ENCODE results near the gene KLB.
"Not testable (repeated sequence)": the region's sequence is repeated elsewhere in the genome, so short reads cannot be mapped to it uniquely, and the experiment has no call there.

The KLB gene

GRCh38 chr4:39406763-39407583, at the start of gene KLB:
Gene KLB, plus strand, starts transcription at chr4:39406930. Its CDS starts 20 bp downstream, at chr4:39406950.
- no peak for DNase-seq

- DNase-seq = no peak
These were observed 49.7 kb upstream of the KLB start for GRCh38 chr4:39357002-39357401.

- DNase-seq = not testable (repeated sequence)
These were observed 46.1 kb upstream of the KLB start for GRCh38 chr4:39360611-39361010.

DNA sequence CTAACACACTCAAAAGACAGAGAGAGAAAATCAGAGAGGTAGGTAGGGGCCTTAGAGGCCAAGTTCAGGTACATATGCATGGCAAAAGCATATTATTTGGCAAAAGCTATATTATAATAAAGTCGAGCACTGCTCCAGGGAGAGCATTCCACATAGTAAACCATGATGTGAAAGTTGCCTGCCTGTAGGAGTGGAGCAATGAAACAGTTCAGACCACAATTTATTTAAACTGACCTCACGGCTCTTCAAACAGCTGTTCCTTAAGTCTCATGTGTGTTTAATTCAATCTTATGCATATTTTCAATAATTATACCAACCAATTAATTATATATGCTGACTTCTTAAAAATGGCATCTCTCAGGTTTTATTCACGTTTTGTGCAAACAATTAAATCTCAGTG, 43.9 kb upstream of the KLB start:
- DNase-seq = no peak

GRCh38 chr4:39363773-39364393, 42.8 kb upstream of the KLB start:
- no peak for DNase-seq

- DNase-seq = no peak
These were observed 41.4 kb upstream of the KLB start for GRCh38 chr4:39365360-39365759.

DNA sequence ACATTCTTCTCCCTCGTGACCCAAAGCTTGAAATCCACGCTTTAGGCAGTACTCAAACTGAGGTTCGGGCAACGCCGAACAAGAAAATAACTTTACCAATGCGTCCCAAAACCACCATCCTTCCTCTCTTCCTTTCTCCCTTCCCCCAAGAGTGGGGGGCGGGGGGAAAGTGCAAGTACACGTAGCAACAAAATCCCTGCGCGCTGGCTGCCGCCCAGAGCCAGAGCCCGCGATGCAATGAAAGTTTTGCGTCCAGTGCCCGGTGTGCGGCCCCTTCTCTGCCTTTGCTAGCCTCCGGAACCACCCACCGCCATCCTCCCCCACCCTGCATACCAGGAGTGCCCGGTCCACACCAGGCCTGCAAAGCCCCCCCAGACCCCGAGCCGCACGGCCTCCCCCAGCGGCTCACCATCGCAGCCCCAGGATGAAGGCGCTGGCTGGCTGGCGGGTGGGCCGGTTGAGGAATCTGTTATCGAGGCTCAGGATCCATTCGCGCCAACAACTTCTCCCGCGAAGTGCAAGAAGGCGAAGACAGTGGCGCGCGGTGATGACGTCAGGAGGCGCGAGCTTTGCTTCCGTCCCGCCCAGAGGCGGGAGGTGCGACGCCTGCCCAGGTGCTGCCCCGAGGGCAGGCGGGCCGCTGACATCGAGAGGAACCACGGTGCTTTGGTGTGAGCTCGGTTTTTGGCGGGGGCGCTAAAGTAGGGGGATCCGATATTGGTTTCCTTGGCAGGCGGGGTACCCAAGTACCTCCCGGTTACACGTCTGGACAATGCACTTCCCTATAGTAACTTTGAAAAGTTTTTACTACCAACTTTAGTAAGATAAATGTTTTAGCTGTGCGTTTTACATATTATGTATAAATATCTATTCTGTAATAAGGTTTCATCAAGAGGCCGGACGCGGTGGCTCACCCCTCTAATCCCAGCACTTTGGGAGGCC, 40.6 kb upstream of the KLB start, which contains the start of gene RFC1:
RFC1 (minus strand) TSS at position 533 of the 942 bp plus-strand sequence; CDS start at position 412, 121 bp downstream.
- peak; percentile 93 for DNase-seq

DNA sequence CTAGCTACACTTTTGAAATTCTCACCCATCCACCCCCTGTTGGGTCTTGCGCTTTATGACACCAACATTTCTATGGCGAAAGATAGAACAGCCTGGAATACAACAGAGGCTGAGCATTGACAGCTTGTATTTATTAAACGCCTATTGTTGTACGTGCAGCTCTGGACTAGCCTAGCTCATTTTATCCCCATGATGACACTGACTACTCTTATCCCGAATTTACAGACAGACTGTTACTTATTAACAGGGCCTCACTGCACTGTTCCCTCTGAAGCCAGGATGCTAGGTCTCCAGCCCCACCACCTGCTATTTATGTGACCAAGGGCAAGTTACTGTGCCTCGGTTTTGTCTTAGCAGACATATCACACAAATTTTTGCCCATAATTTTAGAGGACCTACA, 39.6 kb upstream of the KLB start:
- DNase-seq = no peak

DNA sequence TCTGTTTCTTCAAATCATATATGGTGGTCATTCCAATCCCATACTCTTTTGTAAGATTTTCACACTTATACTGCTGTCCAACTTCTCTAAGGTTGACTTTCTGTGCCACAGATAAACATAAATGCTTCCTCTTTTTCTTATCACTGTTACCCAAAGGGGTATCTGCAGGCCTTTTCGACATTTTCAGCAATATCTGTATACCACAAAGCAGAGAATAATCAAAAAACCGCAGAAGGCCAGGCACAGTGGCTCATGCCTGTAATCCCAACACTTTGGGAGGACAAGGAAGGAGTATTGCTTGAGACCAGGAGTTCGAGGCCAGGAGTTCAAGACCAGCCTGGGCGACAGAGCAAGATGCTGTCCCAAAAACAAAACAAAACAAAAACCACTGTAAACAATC, 37.4 kb upstream of the KLB start:
- no peak for DNase-seq

DNA sequence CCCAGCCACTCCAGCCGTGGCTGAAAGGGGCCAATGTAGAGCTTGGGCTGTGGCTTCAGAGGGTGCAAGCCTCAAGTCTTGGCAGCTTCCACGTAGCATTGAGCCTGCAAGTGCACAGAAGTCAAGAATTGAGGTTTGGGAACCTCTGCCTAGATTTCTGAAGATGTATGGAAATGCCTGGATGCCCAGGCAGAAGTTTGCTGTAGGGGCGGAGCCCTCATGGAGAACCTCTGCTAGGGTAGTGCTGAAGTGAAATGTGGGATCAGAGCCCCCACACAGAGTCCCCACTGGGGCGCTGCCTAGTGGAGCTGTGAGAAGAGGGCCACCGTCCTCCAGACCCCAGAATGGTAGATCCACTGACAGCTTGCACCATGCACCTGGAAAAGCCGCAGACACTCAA, 35.5 kb upstream of the KLB start:
- not testable (repeated sequence) for DNase-seq

- DNase-seq = no peak
These were observed 31.3 kb upstream of the KLB start for GRCh38 chr4:39375478-39375877.

- no peak for DNase-seq
These were observed 23.0 kb upstream of the KLB start for GRCh38 chr4:39383690-39384089.

DNA sequence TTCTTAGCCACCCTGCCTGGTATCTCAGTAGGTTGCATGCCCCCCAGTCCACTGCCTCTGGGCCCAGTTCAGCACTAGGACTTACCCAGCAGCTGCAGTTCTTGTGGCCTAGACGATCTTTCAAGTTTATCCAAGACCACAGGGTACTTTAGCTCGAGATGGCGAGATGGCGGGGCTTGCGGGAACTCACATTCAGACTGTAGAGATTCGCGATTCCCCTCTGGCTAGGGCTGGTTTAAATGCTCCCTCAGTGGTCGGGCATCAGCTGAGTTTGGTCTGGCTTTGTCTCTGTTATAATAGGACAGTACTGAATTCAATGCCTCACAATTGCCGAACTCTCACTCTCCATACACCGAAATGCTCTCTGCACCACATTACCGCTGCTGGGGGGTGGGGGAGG, 22.2 kb upstream of the KLB start:
- DNase-seq = no peak

DNA sequence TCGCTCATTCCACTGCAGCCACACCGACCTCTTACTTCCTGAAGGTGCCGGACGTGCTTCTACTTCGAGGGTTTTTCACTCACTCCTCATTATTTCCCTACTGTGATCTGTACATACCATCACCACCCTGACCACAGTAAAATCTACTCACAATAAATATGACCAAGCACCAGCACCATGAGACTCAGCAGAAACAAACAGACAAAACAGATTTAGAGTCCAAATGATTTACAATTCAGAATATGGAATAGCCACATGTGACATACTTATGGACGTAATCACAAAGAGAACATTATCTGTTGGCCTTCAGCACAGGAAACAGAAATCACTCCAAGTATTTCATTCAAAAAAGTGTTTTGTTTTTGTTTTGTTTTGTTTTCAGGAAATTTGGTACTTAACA, 16.1 kb upstream of the KLB start:
- no peak for DNase-seq

GRCh38 chr4:39394706-39395105, 12.0 kb upstream of the KLB start:
- DNase-seq = no peak

DNA sequence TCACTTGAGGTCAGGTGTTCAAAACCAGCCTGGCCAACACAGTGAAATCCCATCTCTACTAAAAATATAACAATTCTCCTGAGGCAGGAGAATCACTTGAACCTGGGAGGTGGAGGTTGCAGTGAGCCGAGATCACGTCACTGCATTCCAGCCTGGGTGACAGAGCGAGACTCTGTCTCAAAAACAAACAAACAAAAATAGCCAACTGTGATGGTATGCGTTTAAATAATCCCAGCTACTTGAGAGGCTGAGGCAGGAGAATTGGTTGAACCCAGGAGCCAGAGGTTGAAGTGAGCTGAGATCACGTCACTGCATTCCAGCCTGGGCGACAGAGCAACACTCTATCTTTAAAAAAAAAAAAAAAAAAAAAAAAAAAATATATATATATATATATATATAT, 5.1 kb upstream of the KLB start:
- not testable (repeated sequence) for DNase-seq

DNA sequence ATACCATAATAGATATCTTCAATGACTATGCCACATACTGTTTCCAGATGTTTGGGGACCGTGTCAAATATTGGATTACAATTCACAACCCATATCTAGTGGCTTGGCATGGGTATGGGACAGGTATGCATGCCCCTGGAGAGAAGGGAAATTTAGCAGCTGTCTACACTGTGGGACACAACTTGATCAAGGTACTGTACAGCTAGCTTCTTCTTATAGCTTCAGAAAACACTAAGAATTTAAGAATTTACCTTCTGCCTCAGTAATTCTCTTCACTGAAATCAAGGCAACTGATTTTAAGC, 805 bp downstream of the KLB start:
- DNase-seq = no peak

- DNase-seq = no peak
These were observed 3.7 kb downstream of the KLB start for GRCh38 chr4:39410415-39410814.

DNA sequence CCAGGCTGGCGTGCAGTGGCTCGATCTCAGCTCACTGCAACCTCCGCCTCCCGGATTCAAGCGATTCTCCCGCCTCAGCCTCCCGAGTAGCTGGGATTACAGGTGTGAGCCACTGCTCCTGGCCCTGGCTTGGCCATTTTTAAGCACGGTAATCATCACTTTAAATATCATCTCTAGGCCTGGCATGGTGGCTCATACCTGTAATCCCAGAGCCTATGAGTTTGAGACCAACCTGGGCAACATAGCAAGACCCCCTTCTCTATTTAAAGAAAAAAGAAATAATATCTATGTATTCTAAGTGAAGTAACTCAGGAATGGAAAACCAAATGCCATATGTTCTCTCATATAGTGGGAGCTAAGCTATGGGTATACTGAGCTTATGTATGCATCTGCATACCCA, 4.8 kb downstream of the KLB start:
- not testable (repeated sequence) for DNase-seq

DNA sequence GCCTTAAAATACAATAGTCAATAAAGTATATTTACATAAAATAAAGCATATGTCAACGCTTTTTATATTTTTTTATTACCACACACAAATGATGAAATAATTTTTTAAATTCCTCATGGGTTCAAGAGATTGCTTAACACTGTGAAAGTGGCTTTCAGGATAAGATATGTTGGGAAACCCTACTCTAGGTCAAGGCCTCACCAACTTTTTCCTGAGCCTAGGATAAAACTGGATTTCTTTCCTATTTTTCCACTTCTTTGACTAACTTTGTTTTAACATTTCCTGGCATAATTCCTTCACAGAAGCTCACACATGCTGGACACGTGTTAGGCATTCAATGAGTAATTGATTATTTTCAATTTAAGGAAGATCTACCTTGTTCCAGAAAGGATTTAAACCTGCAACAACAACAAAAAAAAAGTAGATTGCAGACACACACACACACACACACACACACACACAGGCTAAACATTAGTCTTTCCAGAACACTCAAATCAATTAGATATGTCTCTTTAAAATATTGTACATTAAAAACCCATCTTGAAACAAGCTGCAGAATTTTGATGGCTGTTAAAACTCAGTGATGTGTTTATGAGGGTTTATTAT, 9.1 kb downstream of the KLB start:
- no peak for DNase-seq

- no peak for DNase-seq
These were observed 15.5 kb downstream of the KLB start for GRCh38 chr4:39422247-39422646.

DNA sequence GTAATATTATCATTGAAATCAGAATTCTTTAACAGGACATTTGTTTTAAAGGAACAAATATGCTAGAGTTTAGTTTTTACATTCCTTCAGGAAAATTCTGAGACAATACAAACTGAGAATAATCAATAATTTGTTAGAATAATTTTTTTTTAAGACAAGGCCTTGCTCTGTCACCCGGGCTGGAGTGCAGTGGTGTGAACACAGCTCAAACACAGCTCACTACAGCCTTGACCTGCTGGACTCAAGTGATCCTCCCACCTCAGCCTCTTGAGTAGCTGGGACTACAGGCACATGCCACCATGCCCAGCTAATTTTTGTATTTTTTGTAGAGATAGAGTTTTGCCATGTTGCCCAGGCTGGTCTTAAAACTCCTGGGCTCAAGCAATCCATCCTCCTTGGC, 18.6 kb downstream of the KLB start:
- DNase-seq = not testable (repeated sequence)

DNA sequence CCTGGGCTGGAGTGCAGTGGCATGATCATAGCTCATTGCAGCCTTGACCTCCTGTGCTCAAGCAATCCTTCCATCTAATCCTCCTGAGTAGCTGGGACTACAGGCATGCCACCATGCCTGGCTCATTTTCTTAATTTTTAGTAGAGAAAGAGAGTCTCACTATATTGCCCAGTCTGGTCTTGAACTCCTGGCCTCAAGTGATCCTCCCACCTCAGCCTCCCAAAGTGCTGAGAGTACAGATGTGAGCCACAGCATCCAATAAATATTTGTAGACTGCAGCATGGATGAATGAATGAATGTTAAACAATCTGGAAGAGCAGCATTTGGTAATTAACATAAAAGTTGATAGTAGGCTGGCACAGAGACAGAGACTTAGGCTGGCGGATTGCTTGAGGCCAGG, 20.0 kb downstream of the KLB start:
- no peak for DNase-seq

Data from NCI-H146 (cell line).